Gastroesophageal sphincter (tissue), 3 donors: ENCODE measurements around the gene POP4.

Experiments
- CTCF ChIP-seq, 4 experiments: fragments of 200-600 bp in 2 of 4; fragments of 450-650 bp in 2 of 4; sonication (generic) in 1 of 4; IDR thresholded peaks; one replicate each; pipeline ENCODE4 v1.5.1; 2017 to 2019; ENCODE audit warnings: antibody characterized with exemption in 4 of 4, mild to moderate bottlenecking in 2 of 4, moderate library complexity in 2 of 4
- EP300 ChIP-seq: sonication (generic); formaldehyde crosslinking; IDR thresholded peaks from one replicate; pipeline ENCODE4 v1.6.1; 2017; ENCODE audit warnings: antibody characterized with exemption, mild to moderate bottlenecking
- POLR2AphosphoS5 ChIP-seq: sonication (generic); formaldehyde crosslinking; IDR thresholded peaks from one replicate; pipeline ENCODE4 v1.6.1; 2017; ENCODE audit warnings: antibody characterized with exemption

- TF ChIP-seq POLR2AphosphoS5 (no peak), EP300 (no peak), CTCF (IDR thresholded peaks at IDR 0.05) (no peak)
These were observed 18.5 kb upstream of the POP4 start for GRCh38 chr19:29587518-29587986.
